ENCODE results near the gene SPAG16.

- no peak for TF ChIP-seq CTCF (IDR thresholded peaks at IDR 0.05; ENCODE audit: low read depth, low read length)
- TF ChIP-seq MYC (IDR thresholded peaks at IDR 0.05; ENCODE audit: low read depth, low read length): no peak
- TF ChIP-seq MAX (IDR thresholded peaks at IDR 0.05; ENCODE audit: low read depth, low read length): no peak
Observed at GRCh38 chr2:213296270-213296669, 12.0 kb downstream of the SPAG16 start.

All from NB4 (cell line).